Activated CD8-positive, alpha-beta T cell treated with anti-CD3 and anti-CD28 coated beads for 36 hours (primary cell): ENCODE results near the gene SYNJ2. TPM values are rescaled to one million over a fixed set of nuclear protein-coding genes. Genes with fewer than 3 reads are reported as not detected.

ENCODE experiments used
- ATAC-seq: fragments of 200-7000 bp; cut with Tn5 transposase; one replicate; pipeline ENCODE4 v1.10.0; 2021; ENCODE audit warnings: mild to moderate bottlenecking, moderate library complexity
- CTCF ChIA-PET: fragments of 350-600 bp; sonication (Branson Sonifier 250); formaldehyde crosslinking; loops from one replicate; lab custom pipeline; 2021; ENCODE audit warnings: antibody characterized with exemption; lab: Charles Lee
- POLR2A ChIA-PET: fragments of 350-600 bp; sonication (Branson Sonifier 250); formaldehyde crosslinking; loops from one replicate; lab custom pipeline; 2021; ENCODE audit warnings: antibody characterized with exemption; lab: Charles Lee
- DNase-seq: peaks from one replicate; pipeline ENCODE4 v3.0.0-alpha.2; 2020
- H3K27ac Mint-ChIP-seq: one replicate; pipeline ENCODE4 v1.8.0; 2021; ENCODE audit warnings: mild to moderate bottlenecking, mixed read lengths
- H3K27me3 Mint-ChIP-seq: one replicate; pipeline ENCODE4 v1.8.0; 2021; ENCODE audit warnings: mixed read lengths
- H3K36me3 Mint-ChIP-seq: one replicate; pipeline ENCODE4 v1.8.0; 2021; ENCODE audit warnings: low read depth, mixed read lengths
- H3K4me1 Mint-ChIP-seq: one replicate; pipeline ENCODE4 v1.8.0; 2021; ENCODE audit warnings: low read depth, mixed read lengths
- H3K4me3 Mint-ChIP-seq: one replicate; pipeline ENCODE4 v1.8.0; 2021; ENCODE audit warnings: mild to moderate bottlenecking, moderate library complexity, mixed read lengths
- H3K9me3 Mint-ChIP-seq: one replicate; pipeline ENCODE4 v1.8.0; 2021; ENCODE audit warnings: mixed read lengths
- CTCF ChIP-seq: fragments of 200-600 bp; IDR thresholded peaks from one replicate; pipeline ENCODE4 v1.8.0; 2022; ENCODE audit warnings: antibody characterized with exemption, mild to moderate bottlenecking
- intact Hi-C: fragments of 100-400 bp; cut with micrococcal nuclease; formaldehyde crosslinking; loops from one replicate; pipeline ENCODE4 v1.10.0; 2022
- total RNA-seq, 2 experiments: library from RNA; stranded (reverse); gene quantifications; one replicate each; pipeline ENCODE4 v1.2.3, GENCODE V29; 2021

The SYNJ2 gene
- total RNA-seq, 2 experiments from 2014 or later, result 27.7 to 28.5 TPM

GRCh38 chr6:157952861-157953351, 28.8 kb upstream of the SYNJ2 start:
- Mint-ChIP-seq H3K27me3 (no peaks in the 10 kb centered on the region), H3K36me3 (peaks cover 2% of the 10 kb centered on the region), H3K9me3 (peaks cover 10% of the 10 kb centered on the region), H3K4me1 (peaks cover 2% of the 10 kb centered on the region), H3K4me3 (no peak overlapping the region), H3K27ac (no peak overlapping the region)
- ChIA-PET POLR2A (no interaction called here), CTCF (no interaction called here)
- ATAC-seq, result no peak
- DNase-seq, result no peak
- intact Hi-C loops, result no loop called here
- TF ChIP-seq CTCF, result no peak

GRCh38 chr6:157953580-157954091, 28.0 kb upstream of the SYNJ2 start:
- Mint-ChIP-seq H3K27ac (no peak overlapping the region), H3K9me3 (peaks cover 13% of the 10 kb centered on the region), H3K4me1 (peaks cover 2% of the 10 kb centered on the region), H3K4me3 (no peak overlapping the region), H3K27me3 (no peaks in the 10 kb centered on the region), H3K36me3 (peaks cover 3% of the 10 kb centered on the region)
- ChIA-PET CTCF (no interaction called here), POLR2A (no interaction called here)
- no peak for ATAC-seq
- DNase-seq, result no peak
- intact Hi-C loops, result no loop called here
- no peak for TF ChIP-seq CTCF

GRCh38 chr6:157954150-157955117, 27.2 kb upstream of the SYNJ2 start:
- no peak overlapping the region for H3K4me3 Mint-ChIP-seq
- H3K36me3 Mint-ChIP-seq, result peaks cover 8% of the 10 kb centered on the region
- H3K27me3 Mint-ChIP-seq, result no peaks in the 10 kb centered on the region
- POLR2A ChIA-PET, result no interaction called here
- ATAC-seq (no peak), DNase-seq (no peak)
- TF ChIP-seq CTCF, result no peak
- CTCF ChIA-PET, result no interaction called here
- no peak overlapping the region for H3K27ac Mint-ChIP-seq
- peaks cover 2% of the 10 kb centered on the region for H3K4me1 Mint-ChIP-seq
- H3K9me3 Mint-ChIP-seq, result peaks cover 15% of the 10 kb centered on the region
- intact Hi-C loops, result no loop called here

- Mint-ChIP-seq H3K4me1 (peaks cover 2% of the 10 kb centered on the region), H3K9me3 (peaks cover 16% of the 10 kb centered on the region), H3K36me3 (peaks cover 14% of the 10 kb centered on the region), H3K27ac (no peak overlapping the region), H3K4me3 (no peak overlapping the region), H3K27me3 (no peaks in the 10 kb centered on the region)
- DNase-seq (no peak), ATAC-seq (no peak)
- ChIA-PET CTCF (no interaction called here), POLR2A (no interaction called here)
- intact Hi-C loops, result no loop called here
- no peak for TF ChIP-seq CTCF
Measured at GRCh38 chr6:157955675-157956074, 26.0 kb upstream of the SYNJ2 start.
